Stimulated activated CD4-positive, alpha-beta T cell treated with anti-CD3 and anti-CD28 coated beads, Interleukin-1b, Interleukin-23, amount 100 ng/mL, for 48 hours (primary cell): Measurements from ENCODE around the gene FRMD8.
"Not testable (repeated sequence)": the region's sequence is repeated elsewhere in the genome, so short reads cannot be mapped to it uniquely, and the experiment has no call there.

Source experiments
- DNase-seq: peaks from one replicate; pipeline ENCODE4 v3.0.0-alpha.2; 2020

The FRMD8 gene

GRCh38 chr11:65438257-65439151 is 52.1 kb downstream of the FRMD8 start:
- DNase-seq, result no peak

DNA sequence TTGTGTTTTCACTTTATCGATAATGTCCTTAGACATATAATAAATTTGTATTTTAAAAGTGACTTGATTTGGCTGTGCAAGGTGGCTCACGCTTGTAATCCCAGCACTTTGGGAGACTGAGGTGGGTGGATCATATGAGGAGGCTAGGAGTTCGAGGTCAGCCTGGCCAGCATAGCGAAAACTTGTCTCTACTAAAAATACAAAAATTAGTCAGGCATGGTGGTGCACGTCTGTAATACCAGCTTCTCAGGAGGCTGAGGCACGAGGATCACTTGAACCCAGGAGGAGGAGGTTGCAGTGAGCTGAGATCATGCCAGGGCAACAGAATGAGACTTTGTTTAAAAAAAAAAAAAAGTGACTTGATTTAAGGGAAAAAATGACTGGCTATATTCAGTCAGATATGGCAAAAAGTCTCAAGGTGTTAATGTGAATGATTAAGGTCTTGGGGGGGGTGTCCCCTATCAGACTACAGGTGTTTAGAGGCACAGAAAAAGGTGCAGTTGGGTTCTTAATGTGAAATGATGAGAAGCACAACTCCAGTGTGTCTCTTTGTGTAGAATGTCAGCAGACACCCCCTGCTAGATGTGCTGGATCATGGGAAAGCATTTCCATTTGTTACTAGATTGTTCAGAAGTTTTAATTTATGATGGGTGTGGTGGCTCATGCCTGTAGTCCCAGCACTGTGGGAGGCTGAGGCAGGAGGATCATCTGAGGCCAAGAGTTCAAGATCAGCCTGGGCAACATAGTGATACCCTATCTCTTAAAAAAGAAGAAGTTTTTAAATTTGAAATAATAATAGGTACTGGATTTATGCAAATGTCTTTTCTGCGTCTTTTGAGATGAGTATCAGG is 53.1 kb downstream of the FRMD8 start:
- peak; percentile 25 for DNase-seq

- no peak for DNase-seq
Observed at GRCh38 chr11:65440831-65441499, 54.5 kb downstream of the FRMD8 start.

- DNase-seq, result no peak
Observed at GRCh38 chr11:65442842-65443331, 56.5 kb downstream of the FRMD8 start.

GRCh38 chr11:65444314-65445051 is 58.0 kb downstream of the FRMD8 start:
- no peak for DNase-seq

DNA sequence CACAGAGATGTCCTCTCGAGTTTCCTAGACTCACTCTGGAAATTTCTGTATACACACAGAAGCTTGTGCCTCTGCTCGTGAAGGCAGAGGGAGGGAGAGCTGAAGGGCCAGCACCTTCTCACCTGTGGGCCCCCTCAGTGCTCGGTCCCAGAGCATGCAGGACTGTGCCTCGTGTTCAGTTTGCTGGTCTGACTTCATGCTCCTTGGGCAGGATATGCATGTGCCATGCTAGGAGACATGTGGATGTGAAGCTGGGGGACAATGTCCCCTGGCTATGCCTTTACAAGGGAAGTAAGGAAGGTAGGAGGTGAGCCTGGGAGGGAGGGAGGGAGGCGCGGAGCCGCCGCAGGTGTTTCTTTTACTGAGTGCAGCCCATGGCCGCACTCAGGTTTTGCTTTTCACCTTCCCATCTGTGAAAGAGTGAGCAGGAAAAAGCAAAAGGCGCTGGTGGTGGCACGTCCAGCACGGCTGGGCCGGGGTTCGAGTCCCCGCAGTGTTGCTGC is 58.7 kb downstream of the FRMD8 start:
- DNase-seq, result no peak

- DNase-seq, result no peak
Observed at GRCh38 chr11:65445604-65446445, 59.4 kb downstream of the FRMD8 start.

- DNase-seq, result no peak
Observed at GRCh38 chr11:65446446-65447277, 60.2 kb downstream of the FRMD8 start.

- no peak for DNase-seq
Observed at GRCh38 chr11:65448074-65448417, 61.6 kb downstream of the FRMD8 start.

GRCh38 chr11:65448418-65449105 is 62.1 kb downstream of the FRMD8 start:
- no peak for DNase-seq

DNA sequence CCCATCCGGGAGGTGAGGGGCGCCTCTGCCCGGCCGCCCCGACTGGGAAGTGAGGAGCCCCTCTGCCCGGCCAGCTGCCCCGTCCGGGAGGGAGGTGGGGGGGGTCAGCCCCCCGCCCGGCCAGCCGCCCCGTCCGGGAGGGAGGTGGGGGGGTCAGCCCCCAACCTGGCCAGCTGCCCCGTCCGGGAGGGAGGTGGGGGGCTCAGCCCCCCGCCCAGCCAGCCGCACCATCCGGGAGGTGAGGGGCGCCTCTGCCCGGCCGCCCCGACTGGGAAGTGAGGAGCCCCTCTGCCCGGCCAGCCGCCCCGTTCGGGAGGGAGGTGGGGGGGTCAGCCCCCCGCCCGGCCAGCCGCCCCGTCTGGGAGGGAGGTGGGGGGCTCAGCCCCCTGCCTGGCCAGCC is 64.9 kb downstream of the FRMD8 start:
- not testable (repeated sequence) for DNase-seq

DNA sequence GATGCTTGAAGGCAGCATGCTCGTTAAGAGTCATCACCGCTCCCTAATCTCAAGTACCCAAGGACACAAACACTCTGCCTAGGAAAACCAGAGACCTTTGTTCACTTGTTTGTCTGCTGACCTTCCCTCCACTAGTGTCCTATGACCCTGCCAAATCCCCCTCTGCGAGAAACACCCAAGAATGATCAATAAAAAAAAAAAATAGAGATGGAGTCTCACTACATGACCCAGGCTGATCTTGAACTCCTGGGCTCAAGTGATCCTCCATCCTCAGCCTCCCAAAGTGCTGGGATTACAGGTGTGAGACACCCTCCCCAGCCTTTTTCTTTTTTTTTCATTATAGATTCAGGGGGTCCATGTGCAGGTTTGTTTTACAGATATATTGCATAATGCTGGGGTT is 65.8 kb downstream of the FRMD8 start:
- DNase-seq, result not testable (repeated sequence)

GRCh38 chr11:65452806-65453490 is 66.5 kb downstream of the FRMD8 start:
- no peak for DNase-seq

- DNase-seq, result no peak
Observed at GRCh38 chr11:65454311-65454695, 67.9 kb downstream of the FRMD8 start.

DNA sequence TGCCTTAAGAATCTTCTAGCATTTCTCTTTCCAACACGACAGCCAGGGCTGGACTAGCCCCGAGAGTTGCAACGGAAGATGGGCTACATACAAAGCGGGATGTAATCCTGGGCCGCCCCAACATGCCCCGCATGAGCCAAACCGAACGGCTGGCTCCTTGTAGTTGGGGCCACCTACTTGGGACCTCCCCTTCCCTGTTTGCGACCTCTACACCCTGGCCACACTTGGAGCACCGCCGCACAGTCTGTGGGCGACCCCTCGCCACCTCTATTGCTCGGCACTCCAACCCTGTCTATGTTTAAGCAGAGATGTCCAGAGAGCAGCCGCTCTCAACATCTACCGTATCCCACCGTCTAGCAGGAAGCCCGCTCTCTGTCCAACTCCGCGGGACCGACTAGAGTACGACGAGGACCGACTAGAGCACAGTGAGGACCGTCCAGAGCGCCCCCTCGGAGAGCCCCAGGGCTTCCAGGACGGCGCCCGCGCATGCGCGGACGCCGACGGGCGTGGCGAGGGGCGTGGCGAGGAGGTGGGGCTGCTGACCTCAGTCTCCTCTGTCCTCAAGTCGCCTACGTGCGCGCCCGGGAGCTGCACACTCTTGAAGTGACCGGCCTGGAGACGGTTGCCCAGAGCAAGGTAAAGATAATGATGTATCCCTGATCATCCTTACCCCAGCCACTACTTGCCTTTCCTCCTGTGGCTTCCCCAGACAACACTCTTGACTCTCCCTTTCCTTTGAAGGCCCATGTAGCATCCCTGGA is 68.4 kb downstream of the FRMD8 start:
- DNase-seq, result peak; percentile 85

DNA sequence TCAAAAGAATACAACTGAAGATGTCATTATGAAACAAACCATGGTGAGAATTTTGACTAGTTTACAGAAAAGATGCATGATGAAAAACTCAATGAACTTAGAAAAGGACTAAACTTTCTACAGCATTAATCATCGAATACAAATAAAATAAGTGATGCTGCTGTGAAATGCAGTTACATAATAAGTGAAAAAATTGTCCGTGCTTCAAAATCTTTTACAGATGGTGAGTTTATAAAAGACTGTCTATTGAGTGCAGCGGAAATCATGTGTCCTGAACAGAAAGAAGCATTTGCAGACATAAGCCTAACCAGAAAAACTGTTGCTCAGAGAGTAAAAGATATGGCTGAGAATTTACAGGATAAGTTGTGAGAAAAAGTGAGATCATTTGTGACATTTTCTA is 70.0 kb downstream of the FRMD8 start:
- no peak for DNase-seq

GRCh38 chr11:65459552-65459951 is 73.1 kb downstream of the FRMD8 start:
- DNase-seq, result no peak
